Ishikawa (cell line): ENCODE measurements around the gene OSBPL9.
A peak's percentile ranks its signal among the peaks of the same experiment; 100 is the strongest.

Experiments used
- CEBPB ChIP-seq: IDR thresholded peaks from 2 replicates; pipeline ENCODE4 v1.6.1; 2012
- CREB1 ChIP-seq: IDR thresholded peaks from 2 replicates; pipeline ENCODE4 v1.6.1; 2012; ENCODE audit warnings: low read depth
- EGR1 ChIP-seq: IDR thresholded peaks from 2 replicates; pipeline ENCODE4 v1.6.1; 2012
- EP300 ChIP-seq: IDR thresholded peaks from 2 replicates; pipeline ENCODE4 v1.6.1; 2012; ENCODE audit warnings: borderline replicate concordance
- FOXM1 ChIP-seq: IDR thresholded peaks from 2 replicates; pipeline ENCODE4 v1.6.1; 2012; ENCODE audit warnings: low read depth, borderline replicate concordance
- NFIC ChIP-seq: IDR thresholded peaks from 2 replicates; pipeline ENCODE4 v1.6.1; 2012
- RAD21 ChIP-seq: IDR thresholded peaks from 2 replicates; pipeline ENCODE4 v1.6.1; 2012; ENCODE audit warnings: low read depth
- TAF1 ChIP-seq: IDR thresholded peaks from 2 replicates; pipeline ENCODE4 v1.6.1; 2012; ENCODE audit warnings: low read depth, mild to moderate bottlenecking
- TCF12 ChIP-seq: IDR thresholded peaks from 2 replicates; pipeline ENCODE4 v1.6.1; 2012; ENCODE audit warnings: low read depth
- TEAD4 ChIP-seq: IDR thresholded peaks from 2 replicates; pipeline ENCODE4 v1.6.1; 2012
- YY1 ChIP-seq: IDR thresholded peaks from 2 replicates; pipeline ENCODE4 v1.6.1; 2012; ENCODE audit warnings: low read depth
- ZBTB7A ChIP-seq: IDR thresholded peaks from 2 replicates; pipeline ENCODE4 v1.6.1; 2012; ENCODE audit warnings: low read depth
- TF ChIP-seq, protein P1 (sequence below): IDR thresholded peaks from 2 replicates; pipeline ENCODE4 v1.6.1; 2012; ENCODE audit warnings: low read depth, mild to moderate bottlenecking
- TF ChIP-seq, protein P2 (sequence below): IDR thresholded peaks from 2 replicates; pipeline ENCODE4 v1.6.1; 2012
- TF ChIP-seq, protein P3 (sequence below): IDR thresholded peaks from 2 replicates; pipeline ENCODE4 v1.6.1; 2012

Gene OSBPL9

DNA sequence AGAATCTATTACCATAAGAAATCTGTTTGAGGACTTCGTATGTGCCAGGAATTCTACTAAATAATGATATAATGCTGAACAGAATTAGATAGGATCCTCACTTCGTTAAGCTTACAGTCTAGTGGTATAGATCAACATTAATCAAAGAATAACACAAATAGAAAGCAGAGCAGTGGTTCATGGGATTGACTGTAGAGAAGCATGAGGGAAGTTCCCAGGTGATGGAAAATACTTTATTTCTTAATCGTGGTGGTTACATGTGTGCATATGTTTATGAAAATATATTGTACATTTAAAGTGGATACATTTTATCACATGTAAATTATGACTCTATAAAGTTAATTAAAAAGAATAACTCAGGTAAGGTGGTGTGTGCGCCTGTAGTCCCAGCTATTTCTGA, 110.5 kb downstream of the OSBPL9 start:
- TF ChIP-seq TAF1 (no peak), NFIC (no peak), FOXM1 (no peak), ZBTB7A (no peak), YY1 (no peak), EP300 (no peak), CREB1 (no peak), RAD21 (no peak), TEAD4 (no peak), EGR1 (no peak), TCF12 (no peak), CEBPB (no peak)
- TF ChIP-seq, protein P1, sequence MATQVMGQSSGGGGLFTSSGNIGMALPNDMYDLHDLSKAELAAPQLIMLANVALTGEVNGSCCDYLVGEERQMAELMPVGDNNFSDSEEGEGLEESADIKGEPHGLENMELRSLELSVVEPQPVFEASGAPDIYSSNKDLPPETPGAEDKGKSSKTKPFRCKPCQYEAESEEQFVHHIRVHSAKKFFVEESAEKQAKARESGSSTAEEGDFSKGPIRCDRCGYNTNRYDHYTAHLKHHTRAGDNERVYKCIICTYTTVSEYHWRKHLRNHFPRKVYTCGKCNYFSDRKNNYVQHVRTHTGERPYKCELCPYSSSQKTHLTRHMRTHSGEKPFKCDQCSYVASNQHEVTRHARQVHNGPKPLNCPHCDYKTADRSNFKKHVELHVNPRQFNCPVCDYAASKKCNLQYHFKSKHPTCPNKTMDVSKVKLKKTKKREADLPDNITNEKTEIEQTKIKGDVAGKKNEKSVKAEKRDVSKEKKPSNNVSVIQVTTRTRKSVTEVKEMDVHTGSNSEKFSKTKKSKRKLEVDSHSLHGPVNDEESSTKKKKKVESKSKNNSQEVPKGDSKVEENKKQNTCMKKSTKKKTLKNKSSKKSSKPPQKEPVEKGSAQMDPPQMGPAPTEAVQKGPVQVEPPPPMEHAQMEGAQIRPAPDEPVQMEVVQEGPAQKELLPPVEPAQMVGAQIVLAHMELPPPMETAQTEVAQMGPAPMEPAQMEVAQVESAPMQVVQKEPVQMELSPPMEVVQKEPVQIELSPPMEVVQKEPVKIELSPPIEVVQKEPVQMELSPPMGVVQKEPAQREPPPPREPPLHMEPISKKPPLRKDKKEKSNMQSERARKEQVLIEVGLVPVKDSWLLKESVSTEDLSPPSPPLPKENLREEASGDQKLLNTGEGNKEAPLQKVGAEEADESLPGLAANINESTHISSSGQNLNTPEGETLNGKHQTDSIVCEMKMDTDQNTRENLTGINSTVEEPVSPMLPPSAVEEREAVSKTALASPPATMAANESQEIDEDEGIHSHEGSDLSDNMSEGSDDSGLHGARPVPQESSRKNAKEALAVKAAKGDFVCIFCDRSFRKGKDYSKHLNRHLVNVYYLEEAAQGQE = no peak
- TF ChIP-seq, protein P2, sequence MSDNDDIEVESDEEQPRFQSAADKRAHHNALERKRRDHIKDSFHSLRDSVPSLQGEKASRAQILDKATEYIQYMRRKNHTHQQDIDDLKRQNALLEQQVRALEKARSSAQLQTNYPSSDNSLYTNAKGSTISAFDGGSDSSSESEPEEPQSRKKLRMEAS = no peak
- TF ChIP-seq, protein P3, sequence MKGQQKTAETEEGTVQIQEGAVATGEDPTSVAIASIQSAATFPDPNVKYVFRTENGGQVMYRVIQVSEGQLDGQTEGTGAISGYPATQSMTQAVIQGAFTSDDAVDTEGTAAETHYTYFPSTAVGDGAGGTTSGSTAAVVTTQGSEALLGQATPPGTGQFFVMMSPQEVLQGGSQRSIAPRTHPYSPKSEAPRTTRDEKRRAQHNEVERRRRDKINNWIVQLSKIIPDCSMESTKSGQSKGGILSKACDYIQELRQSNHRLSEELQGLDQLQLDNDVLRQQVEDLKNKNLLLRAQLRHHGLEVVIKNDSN = no peak

DNA sequence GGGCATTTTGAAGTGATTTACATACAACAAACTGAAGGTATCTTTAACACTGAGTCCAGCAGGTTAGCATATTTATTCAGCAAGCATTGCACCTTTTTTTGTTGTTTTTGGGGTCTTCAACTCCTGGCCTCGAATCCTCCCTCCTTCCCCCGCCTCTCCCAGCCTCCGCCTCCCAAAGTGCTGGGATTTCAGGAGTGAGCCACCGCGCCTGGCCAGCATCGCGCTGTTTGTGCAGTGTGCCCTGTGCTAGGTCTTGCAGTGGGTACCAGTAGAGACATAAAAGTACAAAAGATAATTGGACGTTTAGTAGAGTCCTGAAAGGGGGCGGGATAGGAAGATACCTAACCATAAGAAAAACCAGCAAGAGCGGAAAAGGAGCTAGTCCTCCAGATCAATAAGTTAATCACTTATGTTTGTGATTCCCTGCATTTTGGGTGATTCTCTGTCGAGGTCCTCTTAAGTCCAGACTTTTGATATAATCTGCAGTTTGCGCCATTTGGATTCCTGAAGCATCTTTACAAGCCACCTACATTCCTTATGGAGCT, 111.8 kb downstream of the OSBPL9 start:
- TF ChIP-seq TAF1 (no peak), EP300 (no peak), FOXM1 (no peak), TCF12 (no peak), YY1 (no peak), TEAD4 (no peak), NFIC (no peak), CEBPB (no peak), CREB1 (no peak), ZBTB7A (no peak), RAD21 (no peak), EGR1 (no peak)
- TF ChIP-seq, protein P3 = no peak
- TF ChIP-seq, protein P1 = no peak
- TF ChIP-seq, protein P2 = no peak

DNA sequence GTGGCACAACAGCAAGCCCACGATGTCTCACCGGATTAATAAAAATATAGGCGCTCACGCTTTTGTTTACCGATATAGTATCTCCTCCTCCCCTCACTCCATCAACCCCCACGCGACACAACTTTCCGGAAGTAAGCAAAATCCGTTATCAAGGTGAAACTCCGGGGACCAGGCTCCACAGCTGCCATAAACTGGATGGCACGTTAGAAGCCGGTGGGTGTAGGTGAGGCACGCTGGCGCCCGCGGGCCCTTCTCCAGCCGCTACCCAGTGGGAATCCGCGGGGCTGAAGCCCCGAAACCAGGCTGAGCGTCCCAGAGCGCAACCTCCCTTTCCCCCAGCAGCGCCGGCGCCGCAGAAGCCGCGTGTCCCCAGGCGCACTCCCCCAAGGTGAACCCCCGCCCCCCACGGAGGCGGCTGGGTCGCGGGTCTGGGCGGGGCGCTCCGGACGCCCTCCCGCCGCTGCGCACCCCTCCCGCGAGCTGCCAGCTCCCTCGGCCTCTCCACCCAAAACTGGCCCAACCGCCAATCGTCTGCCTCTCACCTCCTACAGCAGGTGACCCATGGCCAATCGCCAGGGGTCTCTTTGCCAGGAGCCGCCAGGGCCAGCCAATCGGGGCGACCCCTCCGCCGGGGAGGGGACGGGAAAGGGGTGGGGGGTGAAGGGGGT, 112.4 kb downstream of the OSBPL9 start:
- TF ChIP-seq, protein P1 = no peak
- TF ChIP-seq RAD21 (no peak), TCF12 (no peak; the same call in none of the 2 replicates), TEAD4 (no peak), YY1 (0 out of 2 replicates have a peak, but pooled peaks have one; percentile 8), FOXM1 (no peak), ZBTB7A (0 out of 2 replicates have a peak, but pooled peaks have one; percentile 27), EP300 (no peak)
- TF ChIP-seq, protein P2 = peak; percentile 78
- TF ChIP-seq, protein P3 = peak; percentile 89
